ENCODE data around the gene CHCT1.
A peak's percentile ranks its signal among the peaks of the same experiment; 100 is the strongest.
"Not testable (repeated sequence)": the region's sequence is repeated elsewhere in the genome, so short reads cannot be mapped to it uniquely, and the experiment has no call there.

The CHCT1 gene

GRCh38 chr17:60422162-60422665 lies at the start of gene CHCT1:
CHCT1 (plus strand) TSS chr17:60422489; CDS start chr17:60422593, 104 bp downstream.
- Histone ChIP-seq H3K36me3 (no peaks in the 10 kb centered on the region), H3K4me1 (peaks cover 0 to 13% (median 10%) of the 10 kb centered on the region in 4 donors), H3K4me3 (peak within 1 kb of the TSS; percentile 42 to 61), H3K27ac (peak within 1 kb of the TSS; percentile 19 to 46), H3K27me3 (peaks cover 0 to 7% of the 10 kb centered on the region in 2 donors), H3K9me3 (no peaks in the 10 kb centered on the region)
- no peak for DNase-seq
- intact Hi-C loops (cut with DNase I; ENCODE audit: low total_unique reads), result loop anchor here (10.0 kb wide), 1 partner anchor 317 kb away; no protein-coding TSS in a partner anchor
- TF ChIP-seq, protein P1, sequence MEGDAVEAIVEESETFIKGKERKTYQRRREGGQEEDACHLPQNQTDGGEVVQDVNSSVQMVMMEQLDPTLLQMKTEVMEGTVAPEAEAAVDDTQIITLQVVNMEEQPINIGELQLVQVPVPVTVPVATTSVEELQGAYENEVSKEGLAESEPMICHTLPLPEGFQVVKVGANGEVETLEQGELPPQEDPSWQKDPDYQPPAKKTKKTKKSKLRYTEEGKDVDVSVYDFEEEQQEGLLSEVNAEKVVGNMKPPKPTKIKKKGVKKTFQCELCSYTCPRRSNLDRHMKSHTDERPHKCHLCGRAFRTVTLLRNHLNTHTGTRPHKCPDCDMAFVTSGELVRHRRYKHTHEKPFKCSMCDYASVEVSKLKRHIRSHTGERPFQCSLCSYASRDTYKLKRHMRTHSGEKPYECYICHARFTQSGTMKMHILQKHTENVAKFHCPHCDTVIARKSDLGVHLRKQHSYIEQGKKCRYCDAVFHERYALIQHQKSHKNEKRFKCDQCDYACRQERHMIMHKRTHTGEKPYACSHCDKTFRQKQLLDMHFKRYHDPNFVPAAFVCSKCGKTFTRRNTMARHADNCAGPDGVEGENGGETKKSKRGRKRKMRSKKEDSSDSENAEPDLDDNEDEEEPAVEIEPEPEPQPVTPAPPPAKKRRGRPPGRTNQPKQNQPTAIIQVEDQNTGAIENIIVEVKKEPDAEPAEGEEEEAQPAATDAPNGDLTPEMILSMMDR (IDR thresholded peaks at IDR 0.05), result no peak

DNA sequence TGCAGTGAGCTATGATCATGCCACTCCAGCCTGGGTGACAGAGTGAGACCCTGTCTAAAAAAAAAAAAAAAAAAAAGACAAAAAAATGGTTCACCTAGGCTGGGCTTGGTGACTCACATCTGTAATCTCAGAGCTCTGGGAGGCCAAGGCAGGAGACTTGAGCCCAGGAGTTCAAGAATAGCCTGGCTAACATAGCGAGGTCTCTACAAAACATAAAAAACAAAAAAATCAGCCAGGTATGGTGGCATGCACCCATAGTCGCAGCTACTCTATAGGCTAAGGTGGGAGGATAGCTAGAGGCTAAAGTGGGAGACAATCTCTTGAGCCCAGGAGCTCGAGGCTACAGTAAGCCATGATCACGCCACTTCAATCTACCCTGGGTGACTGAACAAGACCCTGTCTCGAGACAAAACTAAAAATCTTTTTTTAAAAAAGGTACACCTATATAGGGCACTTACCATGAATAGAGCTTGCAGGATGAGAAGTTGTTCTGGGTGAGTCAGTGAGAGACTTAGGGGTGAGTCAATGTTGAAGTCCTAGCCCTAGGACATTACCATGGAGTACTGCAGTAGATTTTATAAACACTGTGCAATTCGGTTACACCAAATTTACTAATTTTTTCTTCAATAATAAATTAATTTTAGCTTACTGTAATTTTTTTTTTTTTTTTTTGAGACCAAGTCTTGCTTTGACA lies 49.4 kb upstream of the CHCT1 start:
- peaks cover 0 to 3% (median 0%) of the 10 kb centered on the region in 4 donors for H3K4me1 ChIP-seq
- no peaks in the 10 kb centered on the region for H3K36me3 ChIP-seq
- H3K27ac ChIP-seq, result no peak overlapping the region
- TF ChIP-seq, protein P1 (IDR thresholded peaks at IDR 0.05), result no peak
- DNase-seq, result no peak
- H3K27me3 ChIP-seq, result no peaks in the 10 kb centered on the region
- H3K9me3 ChIP-seq, result no peaks in the 10 kb centered on the region
- intact Hi-C loops (cut with DNase I; ENCODE audit: low total_unique reads), result no loop called here
- H3K4me3 ChIP-seq, result no peak overlapping the region

DNA sequence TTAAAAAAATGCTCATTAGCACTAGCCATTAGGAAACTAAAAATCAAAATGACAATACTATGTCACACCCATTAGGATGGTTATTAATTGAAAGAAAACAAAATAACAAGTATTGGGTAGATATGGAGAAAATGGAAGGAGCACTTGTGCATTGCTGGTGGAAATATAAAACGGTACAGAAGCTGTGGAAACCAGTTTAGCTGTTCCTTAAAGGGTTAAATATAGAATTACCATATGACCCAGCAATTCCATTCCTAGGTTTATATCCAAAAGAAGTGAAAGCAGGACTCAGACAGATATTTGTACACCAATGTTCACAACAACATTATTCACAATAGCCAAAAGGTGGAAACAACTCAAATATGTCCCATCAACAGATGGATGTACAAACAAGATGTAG lies 44.1 kb upstream of the CHCT1 start:
- H3K27ac ChIP-seq; intact Hi-C loops (cut with DNase I; ENCODE audit: low total_unique reads); H3K27me3 ChIP-seq; H3K4me3 ChIP-seq; H3K9me3 ChIP-seq; H3K36me3 ChIP-seq; DNase-seq: not testable (repeated sequence)
- peaks cover 0 to 10% (median 0%) of the 10 kb centered on the region in 4 donors for H3K4me1 ChIP-seq

- H3K27ac ChIP-seq; H3K4me3 ChIP-seq; DNase-seq; H3K27me3 ChIP-seq; H3K36me3 ChIP-seq; intact Hi-C loops (cut with DNase I; ENCODE audit: low total_unique reads); H3K9me3 ChIP-seq: not testable (repeated sequence)
- peaks cover 0 to 10% (median 0%) of the 10 kb centered on the region in 4 donors for H3K4me1 ChIP-seq
These were observed 42.8 kb upstream of the CHCT1 start for GRCh38 chr17:60379461-60379860.

DNA sequence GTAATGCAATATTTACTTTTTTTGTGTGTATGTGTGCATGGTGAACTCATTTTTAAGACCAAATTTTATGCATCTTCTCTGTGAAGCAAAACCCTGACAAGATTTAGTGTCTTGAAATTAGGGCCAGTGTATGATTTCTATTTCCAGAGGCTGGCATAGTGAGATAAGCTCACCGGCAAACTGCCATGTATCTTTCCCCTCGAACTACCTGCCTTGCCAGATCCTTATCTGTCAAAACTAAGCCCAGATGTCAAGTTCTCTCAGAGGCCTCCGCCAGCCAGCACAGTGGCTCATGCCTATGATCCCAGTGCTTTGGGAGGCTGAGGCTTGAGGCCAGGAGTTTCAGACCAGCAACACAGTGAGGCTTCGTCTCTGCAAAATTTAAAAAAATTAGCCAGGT lies 40.3 kb upstream of the CHCT1 start:
- no peak overlapping the region for H3K4me3 ChIP-seq
- TF ChIP-seq, protein P1 (IDR thresholded peaks at IDR 0.05), result no peak
- H3K9me3 ChIP-seq, result no peaks in the 10 kb centered on the region
- H3K4me1 ChIP-seq, result peaks cover 0 to 26% (median 0%) of the 10 kb centered on the region in 4 donors
- no peaks in the 10 kb centered on the region for H3K36me3 ChIP-seq
- no peaks in the 10 kb centered on the region for H3K27me3 ChIP-seq
- intact Hi-C loops (cut with DNase I; ENCODE audit: low total_unique reads), result no loop called here
- no peak overlapping the region for H3K27ac ChIP-seq
- no peak for DNase-seq

- no peaks in the 10 kb centered on the region for H3K9me3 ChIP-seq
- no peaks in the 10 kb centered on the region for H3K27me3 ChIP-seq
- no peak overlapping the region for H3K27ac ChIP-seq
- no peak overlapping the region for H3K4me3 ChIP-seq
- TF ChIP-seq, protein P1 (IDR thresholded peaks at IDR 0.05), result no peak
- peaks cover 0 to 38% (median 0%) of the 10 kb centered on the region in 4 donors for H3K4me1 ChIP-seq
- no peaks in the 10 kb centered on the region for H3K36me3 ChIP-seq
- intact Hi-C loops (cut with DNase I; ENCODE audit: low total_unique reads), result no loop called here
- no peak for DNase-seq
These were observed 38.9 kb upstream of the CHCT1 start for GRCh38 chr17:60383379-60383778.

DNA sequence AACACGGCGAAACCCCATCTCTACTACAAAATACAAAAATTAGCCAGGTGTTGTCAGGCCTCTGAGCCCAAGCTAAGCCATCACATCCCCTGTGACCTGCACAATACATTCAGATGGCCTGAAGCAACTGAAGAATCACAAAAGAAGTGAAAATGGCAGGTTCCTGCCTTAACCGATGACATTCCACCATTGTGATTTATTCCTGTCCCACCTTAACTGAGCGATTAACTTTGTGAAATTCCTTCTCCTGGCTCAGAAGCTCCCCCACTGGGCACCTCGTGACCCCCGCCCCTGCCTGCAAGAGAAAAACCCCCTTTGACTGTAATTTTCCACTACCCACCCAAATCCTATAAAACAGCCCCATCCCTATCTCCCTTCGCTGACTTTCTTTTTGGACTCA lies 37.4 kb upstream of the CHCT1 start:
- H3K36me3 ChIP-seq; H3K27me3 ChIP-seq; DNase-seq; intact Hi-C loops (cut with DNase I; ENCODE audit: low total_unique reads); H3K4me3 ChIP-seq; H3K9me3 ChIP-seq; H3K27ac ChIP-seq: not testable (repeated sequence)
- peaks cover 0 to 54% (median 8%) of the 10 kb centered on the region in 4 donors for H3K4me1 ChIP-seq
